GM10266 (cell line): ENCODE results near the gene TSKS.

Experiments
- DNase-seq: peaks from one replicate; pipeline ENCODE4 v3.0.0; 2012; ENCODE audit errors: extremely low spot score
- CTCF ChIP-seq: IDR thresholded peaks from 2 replicates; pipeline ENCODE4 v1.5.1; 2012; ENCODE audit warnings: mild to moderate bottlenecking, low read depth; ENCODE audit not compliant: control insufficient read depth, insufficient read depth; ENCODE audit errors: missing control alignments

Gene TSKS

GRCh38 chr19:49749771-49750170, 13.3 kb downstream of the TSKS start:
- no peak for TF ChIP-seq CTCF

GRCh38 chr19:49749055-49749716, 13.9 kb downstream of the TSKS start:
- TF ChIP-seq CTCF = no peak
- DNase-seq = no peak

More at GRCh38 chr19:49749771-49750170, 13.3 kb downstream of the TSKS start:
- no peak for DNase-seq

GRCh38 chr19:49746206-49746958, 16.7 kb downstream of the TSKS start:
- no peak for DNase-seq
- TF ChIP-seq CTCF = no peak

DNA sequence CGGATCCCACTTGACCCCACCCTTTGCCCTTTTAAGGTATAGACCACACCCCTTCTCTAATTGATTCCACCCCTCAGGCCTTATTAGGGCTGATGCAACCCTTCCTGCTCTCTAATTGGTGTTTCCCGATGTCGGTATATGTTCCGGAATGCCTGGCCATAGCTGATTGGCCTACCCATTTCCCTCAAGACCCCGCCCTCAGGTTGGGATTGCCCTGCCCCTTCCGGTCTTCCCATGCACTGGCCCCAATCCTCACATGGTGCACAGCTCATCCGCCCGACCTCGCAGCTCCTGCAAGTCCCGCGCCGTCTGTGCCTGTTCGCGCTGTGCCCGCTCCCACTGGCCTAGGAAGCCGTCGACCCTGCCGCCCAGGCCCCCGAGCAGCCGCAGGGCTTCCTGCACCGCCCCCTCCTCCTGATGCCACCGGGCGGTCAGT, 18.1 kb downstream of the TSKS start:
- no peak for TF ChIP-seq CTCF
- no peak for DNase-seq

GRCh38 chr19:49741210-49741844, 21.8 kb downstream of the TSKS start:
- TF ChIP-seq CTCF = no peak
- no peak for DNase-seq

- DNase-seq = no peak
- no peak for TF ChIP-seq CTCF
Measured at GRCh38 chr19:49739933-49740332, 23.2 kb downstream of the TSKS start.
